NCI-H1694 treated with DMSO at 0.1 percent for 48 hours (cell line): ENCODE results near the gene MCM5.
"Not testable (repeated sequence)": the region's sequence is repeated elsewhere in the genome, so short reads cannot be mapped to it uniquely, and the experiment has no call there.

Source experiments
- DNase-seq: peaks from one replicate; lab custom pipeline; 2025; lab: John Stamatoyannopoulos, UW

The MCM5 gene

GRCh38 chr22:35452351-35452781, 52.4 kb downstream of the MCM5 start:
- DNase-seq, result no peak

- no peak for DNase-seq
These were observed 53.1 kb downstream of the MCM5 start for GRCh38 chr22:35452810-35453743.

- DNase-seq, result no peak
These were observed 54.6 kb downstream of the MCM5 start for GRCh38 chr22:35454416-35455054.

- DNase-seq, result no peak
These were observed 55.6 kb downstream of the MCM5 start for GRCh38 chr22:35455529-35455928.

GRCh38 chr22:35456757-35457156, 56.8 kb downstream of the MCM5 start:
- no peak for DNase-seq

DNA sequence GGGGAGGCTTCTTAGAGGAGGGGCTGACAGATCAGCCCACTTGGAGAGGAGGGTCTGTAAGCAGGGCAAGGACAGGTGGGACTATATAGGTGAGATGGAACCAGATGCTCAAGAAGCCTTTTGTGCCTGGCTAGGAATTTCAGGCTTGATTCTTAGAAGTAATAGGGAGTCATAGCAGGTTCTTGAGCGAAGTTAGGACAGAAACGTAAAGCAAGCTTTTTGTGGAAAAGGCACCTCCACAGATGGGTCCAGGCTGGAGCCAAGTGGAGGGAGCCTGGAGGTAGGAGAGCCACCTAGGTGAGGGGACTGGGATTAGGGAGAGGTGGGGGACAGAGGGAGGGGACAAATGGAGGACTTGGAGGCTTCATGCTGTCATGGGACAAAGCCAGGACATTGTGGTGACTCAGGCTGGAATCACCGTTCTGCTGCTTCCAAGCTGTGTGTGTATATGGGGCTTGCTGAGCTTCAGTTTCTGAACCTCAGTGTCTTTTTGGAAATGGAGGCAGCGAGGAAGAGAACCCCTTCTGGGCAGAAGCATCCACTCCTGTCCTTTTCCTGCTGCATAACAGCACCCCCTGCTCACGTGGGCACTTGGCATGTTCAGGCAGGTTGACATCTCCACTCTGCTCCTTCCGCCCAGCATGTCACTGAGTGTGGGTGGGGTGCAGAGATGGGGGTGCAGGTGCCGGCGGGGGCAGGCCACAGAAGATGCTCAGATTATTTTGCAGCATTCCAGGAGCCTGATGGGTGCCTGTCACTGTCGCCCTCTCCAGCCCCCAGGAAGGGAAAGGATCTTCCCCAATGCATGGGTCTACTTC, 58.0 kb downstream of the MCM5 start:
- DNase-seq, result no peak

DNA sequence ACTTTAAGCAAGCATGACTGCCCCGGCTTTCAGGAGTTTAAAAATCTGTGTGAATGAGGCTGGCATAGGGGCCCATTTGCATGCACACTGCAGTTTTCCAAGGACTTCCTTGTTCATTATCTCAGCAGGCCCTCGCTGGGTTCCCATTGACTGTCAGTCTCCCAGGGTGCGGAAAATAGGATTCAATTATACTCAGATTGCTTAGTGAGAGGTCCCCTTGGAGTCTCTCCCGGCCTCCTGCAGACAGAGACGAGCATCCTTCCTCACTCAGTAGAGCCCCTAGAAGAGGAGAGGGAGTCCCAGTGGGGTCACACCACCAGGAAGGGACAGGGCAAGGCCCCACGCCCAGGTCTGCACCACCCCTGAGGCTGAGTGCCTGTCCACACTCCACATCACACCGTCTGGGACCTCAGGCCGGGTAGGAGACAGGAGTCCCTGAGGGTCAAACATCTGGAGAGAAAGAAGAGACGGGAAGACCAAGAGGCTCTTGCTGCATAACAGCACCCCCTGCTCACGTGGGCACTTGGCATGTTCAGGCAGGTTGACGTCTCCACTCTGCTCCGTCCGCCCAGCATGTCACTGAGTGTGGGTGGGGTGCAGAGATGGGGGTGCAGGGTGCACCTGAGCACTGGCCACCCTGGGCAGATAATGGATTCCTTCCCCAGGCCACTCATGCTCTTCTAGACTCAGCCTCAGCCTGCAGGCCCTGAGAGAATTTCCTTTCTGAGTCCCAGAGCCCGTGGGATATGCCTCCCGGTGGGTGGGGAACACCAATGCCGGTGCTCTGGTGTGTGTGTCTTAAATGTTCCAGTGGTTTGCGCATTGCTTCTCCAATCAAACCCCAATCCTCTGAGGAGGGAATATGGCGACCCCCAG, 58.8 kb downstream of the MCM5 start:
- no peak for DNase-seq

GRCh38 chr22:35459423-35459894, 59.5 kb downstream of the MCM5 start:
- DNase-seq, result no peak

GRCh38 chr22:35459976-35460375, 60.0 kb downstream of the MCM5 start:
- not testable (repeated sequence) for DNase-seq

- no peak for DNase-seq
These were observed 60.7 kb downstream of the MCM5 start for GRCh38 chr22:35460688-35461087.

DNA sequence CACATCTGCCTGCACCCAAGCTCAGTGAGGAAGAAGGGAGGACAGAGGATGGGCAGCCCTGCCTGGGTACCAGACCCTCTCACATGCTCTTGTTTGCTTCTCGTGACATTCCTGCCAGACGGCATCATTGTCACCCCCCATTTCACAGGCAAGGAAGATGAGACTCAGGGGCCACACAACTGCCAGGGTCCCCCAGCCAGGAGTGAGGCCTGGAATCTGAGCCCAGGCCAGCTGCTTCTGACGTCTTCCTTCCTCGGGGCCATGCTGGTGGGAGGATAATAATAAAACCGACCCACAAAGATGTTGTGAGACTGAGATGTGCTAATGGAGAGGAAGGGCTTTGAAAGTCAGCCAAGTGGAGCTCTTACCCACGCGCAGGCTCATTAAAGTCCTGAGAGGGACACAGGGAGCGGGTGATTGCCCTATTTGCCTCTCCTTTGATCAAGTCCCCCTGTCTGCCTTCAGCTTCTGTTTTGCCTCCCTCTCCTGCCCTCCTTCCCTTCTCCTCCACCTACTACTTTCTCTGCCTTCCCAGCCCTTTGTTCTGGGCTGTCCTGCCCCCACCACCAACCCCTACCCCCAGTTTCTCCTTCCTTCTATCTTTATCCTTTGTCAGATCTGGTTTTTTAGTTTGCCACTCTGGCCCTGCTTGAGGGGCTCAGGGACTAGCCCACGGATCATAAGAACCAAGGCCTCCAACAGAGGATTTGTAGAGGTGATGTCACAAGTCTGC, 62.7 kb downstream of the MCM5 start:
- DNase-seq, result no peak

GRCh38 chr22:35463231-35463933, 63.4 kb downstream of the MCM5 start:
- no peak for DNase-seq

- DNase-seq, result no peak
These were observed 64.5 kb downstream of the MCM5 start for GRCh38 chr22:35464399-35464798.

GRCh38 chr22:35465109-35465701, 65.3 kb downstream of the MCM5 start:
- no peak for DNase-seq

- DNase-seq, result peak; percentile 21
These were observed 67.9 kb downstream of the MCM5 start for GRCh38 chr22:35467681-35468434.

DNA sequence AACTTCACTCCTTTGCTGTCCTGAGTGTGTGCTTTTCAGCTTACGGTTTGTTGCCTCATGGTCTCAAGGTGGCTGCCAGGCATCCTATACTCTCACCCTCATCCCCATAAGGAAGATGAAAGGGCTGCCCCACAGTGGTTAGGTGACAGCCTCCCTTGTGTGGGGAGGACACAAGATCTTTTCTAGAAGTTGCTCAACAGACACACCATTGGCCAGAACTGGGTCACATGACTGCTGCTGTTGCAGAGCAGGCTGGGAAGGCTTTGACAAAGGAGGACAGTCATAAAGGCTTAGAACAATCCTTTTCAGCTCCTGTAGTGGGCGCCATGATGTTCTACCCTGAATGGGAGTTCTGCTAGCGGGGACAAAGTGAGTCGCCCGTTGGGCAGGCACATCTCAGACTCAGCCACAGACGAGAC, 71.0 kb downstream of the MCM5 start:
- DNase-seq, result no peak

DNA sequence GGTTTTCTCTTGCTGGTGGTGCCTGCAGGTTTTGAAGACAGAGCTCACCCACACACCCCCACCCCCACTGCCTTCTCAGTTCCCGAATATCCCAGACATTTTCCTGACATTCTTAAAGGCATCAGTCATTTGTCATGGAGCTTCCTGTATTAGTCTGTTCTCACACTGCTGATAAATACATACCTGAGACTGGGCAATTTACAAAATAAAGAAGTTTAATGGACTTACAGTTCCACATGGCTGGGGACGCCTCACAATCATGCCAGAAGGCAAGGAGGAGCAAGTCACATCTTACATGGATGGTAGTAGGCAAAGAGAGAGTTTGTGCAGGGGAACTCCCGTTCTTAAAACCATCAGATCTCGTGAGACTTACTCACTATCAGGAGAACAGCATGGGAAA, 71.6 kb downstream of the MCM5 start:
- DNase-seq, result not testable (repeated sequence)

GRCh38 chr22:35472488-35472887, 72.5 kb downstream of the MCM5 start:
- no peak for DNase-seq

DNA sequence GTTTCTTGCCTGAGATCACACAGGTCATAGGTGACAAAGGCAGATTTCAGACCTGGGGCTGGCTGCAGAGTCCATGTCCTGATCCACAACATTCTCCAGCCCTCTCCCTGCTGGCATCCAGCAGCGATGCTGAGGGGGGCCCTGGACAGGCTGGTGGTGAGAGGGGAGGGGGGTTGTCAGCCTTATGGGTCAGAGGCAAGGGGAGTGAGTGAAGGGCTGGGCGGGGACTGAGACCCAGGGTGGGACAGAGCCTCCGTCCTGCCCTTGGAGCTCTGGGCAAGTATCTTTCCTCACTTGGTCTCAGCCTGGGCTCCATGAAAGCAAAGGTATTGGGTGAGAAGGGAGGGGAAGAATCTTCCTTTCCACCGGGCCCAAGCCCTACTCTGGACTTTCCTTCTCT, 74.0 kb downstream of the MCM5 start:
- DNase-seq, result no peak
